ENCODE measurements around the gene RXFP4.
A peak's percentile ranks its signal among the peaks of the same experiment; 100 is the strongest.
"Not testable (repeated sequence)": the region's sequence is repeated elsewhere in the genome, so short reads cannot be mapped to it uniquely, and the experiment has no call there.

The RXFP4 gene

GRCh38 chr1:155940993-155941844 is at the start of gene RXFP4:
Gene RXFP4, plus strand, starts transcription at chr1:155941638. Its CDS starts 72 bp downstream, at chr1:155941710.
- no peak for DNase-seq

GRCh38 chr1:155892796-155893195 is 48.6 kb upstream of the RXFP4 start:
- no peak for DNase-seq

- DNase-seq: no peak
These were observed 47.9 kb upstream of the RXFP4 start for GRCh38 chr1:155893389-155894142.

DNA sequence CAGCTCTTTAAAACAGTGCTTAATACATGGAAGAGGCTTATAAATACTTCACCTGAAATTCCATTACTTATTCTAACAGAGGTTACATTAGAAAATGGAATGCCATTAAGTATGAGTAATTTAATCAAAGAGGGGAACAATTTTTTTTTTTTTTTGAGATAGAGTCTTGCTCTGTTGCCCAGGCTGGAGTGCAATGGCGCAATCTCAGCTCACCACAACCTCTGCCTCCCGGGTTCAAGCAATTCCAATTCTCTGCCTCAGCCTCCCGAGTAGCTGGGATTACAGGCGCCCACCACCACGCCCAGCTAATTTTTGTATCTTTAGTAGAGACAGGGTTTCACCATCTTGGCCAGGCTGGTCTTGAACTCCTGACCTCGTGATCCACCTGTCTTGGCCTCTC is 45.8 kb upstream of the RXFP4 start:
- DNase-seq: not testable (repeated sequence)

DNA sequence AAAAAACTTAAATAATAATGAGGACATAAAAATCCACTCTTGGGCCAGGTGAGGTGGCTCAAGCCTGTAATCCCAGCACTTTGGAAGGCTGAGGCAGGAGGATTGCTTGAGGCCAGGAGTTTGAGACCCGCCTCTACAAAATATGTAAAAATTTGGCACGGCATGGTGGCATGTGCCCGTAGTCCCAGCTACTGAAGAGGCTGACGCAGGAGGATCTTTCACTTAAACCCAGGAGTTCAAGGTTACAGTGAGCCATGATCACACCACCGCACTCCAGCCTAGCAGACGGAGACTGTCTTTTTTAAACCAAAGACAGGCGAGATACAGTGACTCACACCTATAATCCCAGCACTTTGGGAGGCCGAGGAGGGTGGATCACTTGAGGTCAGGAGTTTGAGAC is 45.0 kb upstream of the RXFP4 start:
- DNase-seq: not testable (repeated sequence)

DNA sequence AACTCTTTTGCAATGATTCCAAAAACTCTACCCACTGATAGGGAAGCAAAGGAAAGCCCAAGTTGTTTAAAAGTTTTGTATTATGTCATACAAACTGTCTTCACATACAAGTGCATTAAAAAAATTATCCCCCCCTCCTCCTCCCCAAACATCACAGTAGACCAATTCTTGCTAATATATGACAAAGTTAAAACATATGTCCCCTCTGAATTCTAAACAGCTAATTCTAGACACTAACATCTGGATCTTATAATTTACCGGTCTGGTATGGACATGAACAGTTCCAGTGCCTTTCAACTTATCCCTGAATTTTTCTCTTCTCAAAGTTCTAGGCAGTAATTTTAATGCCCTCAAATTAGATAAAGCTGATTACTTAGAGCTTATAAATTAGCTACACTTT is 43.7 kb upstream of the RXFP4 start:
- no peak for DNase-seq

GRCh38 chr1:155898888-155899287 is 42.5 kb upstream of the RXFP4 start:
- DNase-seq: no peak

DNA sequence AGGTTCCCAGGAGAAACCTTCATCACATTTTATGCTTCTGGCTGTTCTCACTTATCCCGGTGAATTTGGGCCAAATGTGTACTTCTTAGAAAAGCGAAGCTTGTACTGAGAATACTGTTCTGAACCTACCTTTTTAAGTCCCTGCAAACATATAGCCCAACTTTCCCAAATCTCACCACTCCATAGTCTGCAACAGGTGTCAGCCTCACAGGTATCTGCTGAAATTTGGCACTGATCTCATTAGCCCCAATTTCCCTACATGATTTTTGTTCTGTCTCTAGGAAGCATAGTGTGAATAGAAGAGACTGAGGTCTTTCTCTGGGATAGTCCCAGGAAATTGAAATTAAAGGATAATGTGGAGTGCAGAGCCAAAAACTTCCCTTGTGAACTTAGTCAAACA is 41.8 kb upstream of the RXFP4 start:
- DNase-seq: no peak

GRCh38 chr1:155900161-155900560 is 41.3 kb upstream of the RXFP4 start:
- no peak for DNase-seq

GRCh38 chr1:155904261-155904660 is 37.2 kb upstream of the RXFP4 start:
- no peak for DNase-seq

DNA sequence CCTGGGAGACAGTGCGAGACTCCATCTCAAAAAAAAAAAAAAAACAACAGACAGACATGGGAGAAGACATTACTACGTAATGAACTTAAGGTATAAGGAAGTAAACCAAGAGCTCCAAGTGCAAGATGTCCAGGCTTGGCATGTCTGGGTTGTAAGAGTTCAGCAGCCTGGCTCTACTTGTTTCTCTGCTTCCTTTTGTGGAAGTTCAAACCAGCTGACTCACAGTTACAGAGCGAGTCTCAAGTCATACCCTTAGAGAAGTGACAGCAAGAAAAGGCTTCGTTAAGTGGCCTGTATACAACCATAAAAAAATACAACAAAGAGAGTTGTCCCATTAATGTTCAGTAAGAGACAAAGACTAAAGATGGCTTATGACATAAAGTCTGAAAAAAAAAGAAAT is 31.5 kb upstream of the RXFP4 start:
- no peak for DNase-seq

DNA sequence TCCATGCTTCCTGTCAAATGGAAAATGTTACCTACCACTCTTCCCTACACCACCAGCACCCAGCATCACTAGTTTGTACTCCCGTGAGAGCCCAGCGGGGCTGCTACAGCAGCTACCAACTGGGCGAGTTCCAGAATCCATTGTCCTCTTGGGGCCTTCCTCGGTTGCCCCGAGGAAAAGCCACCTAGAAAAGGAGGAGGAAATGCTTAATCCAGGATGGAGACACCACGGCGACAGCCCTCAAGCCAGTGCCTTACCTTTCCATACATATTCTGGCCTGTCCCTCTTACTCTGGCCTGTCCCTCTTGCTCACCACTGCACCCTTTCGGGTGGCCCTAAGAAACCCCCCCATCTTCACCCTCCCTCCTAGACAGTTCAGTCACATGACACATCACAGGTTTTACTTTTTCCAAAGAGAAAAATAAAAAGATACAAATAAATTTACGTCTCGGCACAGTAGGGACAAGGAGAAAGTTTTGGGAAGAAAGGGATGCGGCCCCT is 30.8 kb upstream of the RXFP4 start:
- DNase-seq: peak; percentile 34

- DNase-seq: peak; percentile 87
These were observed 30.0 kb upstream of the RXFP4 start, which contains the start of gene RIT1 for GRCh38 chr1:155911156-155912055. Gene RIT1, minus strand, starts transcription at chr1:155911349. Its CDS starts 588 bp downstream, at chr1:155910761.

GRCh38 chr1:155912056-155912536 is 29.3 kb upstream of the RXFP4 start:
- DNase-seq: no peak

DNA sequence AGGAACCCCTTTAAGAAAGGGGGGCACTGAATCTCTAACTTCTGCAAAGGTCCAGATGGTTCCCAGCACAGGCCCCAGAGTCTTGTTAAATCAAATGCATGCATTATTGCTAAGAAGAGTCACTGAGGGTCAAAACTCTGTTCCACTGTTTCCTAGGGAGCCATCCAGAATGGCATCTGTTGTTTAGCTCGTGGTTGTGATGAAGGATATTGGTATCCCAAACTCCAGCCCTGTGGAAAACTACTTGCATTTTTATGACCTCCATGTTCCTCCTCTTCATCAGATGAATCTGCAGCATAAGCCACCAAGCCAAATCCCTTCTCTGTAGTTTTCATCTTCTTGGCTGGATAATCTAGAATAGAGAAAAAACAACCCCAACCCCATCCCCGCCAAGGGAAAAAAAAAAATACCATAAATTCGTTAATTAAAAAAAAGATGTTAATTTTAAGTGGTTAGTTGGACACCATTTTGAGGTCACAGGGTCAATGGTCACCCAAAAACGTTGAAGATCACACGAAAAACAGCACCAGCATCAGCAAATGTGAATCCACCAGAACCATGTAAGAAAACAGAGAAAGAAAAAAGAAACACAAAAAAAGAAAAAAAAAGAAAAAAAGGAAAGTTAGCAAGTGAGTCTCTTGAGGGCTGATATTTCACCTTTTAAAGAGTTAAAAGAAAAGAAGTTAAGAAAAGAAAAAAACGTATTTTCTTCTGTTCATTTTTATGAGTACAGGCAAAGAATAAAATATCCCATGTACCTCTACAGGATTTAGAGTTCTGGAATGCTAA is 27.3 kb upstream of the RXFP4 start:
- DNase-seq: no peak

GRCh38 chr1:155918660-155919059 is 22.8 kb upstream of the RXFP4 start:
- no peak for DNase-seq

DNA sequence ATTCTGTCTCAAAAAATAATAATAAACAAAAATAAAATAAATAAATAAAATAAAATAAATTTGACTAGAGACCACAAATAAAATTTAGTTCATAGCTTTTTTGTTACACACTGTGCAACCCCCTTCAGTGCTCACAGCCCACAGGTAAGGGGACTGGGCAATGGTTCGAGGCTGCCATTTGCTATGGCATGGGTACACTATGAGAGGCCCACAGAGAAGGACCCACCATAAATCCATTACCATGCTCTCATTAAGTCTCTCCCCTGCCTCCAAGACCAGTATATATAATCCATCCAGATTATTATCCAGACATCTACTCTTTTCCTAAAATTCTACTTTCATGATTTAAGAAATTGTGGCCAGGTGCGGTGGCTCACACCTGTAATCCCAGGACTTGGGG is 21.6 kb upstream of the RXFP4 start:
- no peak for DNase-seq

DNA sequence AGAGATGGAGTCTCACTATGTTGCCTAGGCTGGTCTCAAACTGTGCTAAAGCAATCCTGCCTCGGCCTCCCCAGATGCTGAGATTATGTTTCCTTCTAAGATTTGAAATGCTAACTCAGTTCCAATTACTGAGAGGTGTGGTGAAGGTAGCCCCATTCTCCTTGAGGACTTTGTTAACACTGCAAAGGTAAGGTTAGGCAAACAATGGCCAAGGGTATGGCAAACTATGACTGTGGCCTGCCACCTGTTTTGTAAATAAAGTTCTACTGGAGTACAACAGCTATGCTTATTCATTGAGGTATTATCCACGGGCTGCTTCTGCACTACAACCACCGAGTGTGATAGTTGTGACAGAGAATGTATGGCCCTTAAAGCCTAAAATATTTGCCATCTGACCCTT is 20.7 kb upstream of the RXFP4 start:
- no peak for DNase-seq

DNA sequence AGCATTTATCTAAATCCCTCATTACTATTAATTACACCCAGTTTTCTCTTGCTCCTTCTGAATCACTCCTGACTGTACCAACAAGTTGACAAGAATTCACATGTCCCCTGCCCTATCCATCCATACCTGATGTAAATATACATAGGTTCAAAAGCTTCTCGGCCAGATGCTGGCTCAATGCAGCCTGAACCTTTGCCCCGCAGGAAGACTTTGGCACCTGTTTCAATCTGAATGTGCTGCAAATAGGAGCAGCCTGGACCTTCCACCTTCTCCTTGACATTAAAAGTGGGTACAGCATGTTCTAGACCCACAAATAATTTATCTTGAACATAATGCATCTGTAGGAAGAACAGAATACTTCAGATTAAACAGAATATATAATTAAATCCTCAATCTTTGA is 15.9 kb upstream of the RXFP4 start:
- DNase-seq: peak; percentile 3

DNA sequence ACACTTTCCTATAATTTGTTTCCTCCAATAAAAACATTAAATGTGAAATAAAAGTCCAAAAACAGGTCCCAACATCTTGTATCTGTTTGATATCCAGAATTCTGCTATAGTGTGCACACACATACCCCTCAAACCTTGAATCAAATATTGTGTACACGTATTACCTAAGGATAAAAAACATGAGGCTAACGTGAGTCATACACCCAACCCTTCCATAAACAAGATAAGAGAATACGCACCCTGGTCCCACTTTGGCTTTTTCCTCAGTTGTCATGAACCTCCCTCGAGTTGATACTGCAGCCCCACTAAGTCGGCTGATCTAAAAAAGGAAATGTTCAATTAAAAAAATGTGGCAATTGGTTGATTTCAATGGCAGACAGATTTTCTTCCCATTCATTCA is 12.4 kb upstream of the RXFP4 start:
- DNase-seq: no peak

GRCh38 chr1:155930725-155931124 is 10.7 kb upstream of the RXFP4 start:
- DNase-seq: peak; percentile 12
